DMS 273 (cell line): ENCODE results near the gene FSTL4.

Experiments used
- DNase-seq: peaks from one replicate; lab custom pipeline; 2025; ENCODE audit not compliant: unreplicated experiment; lab: John Stamatoyannopoulos, UW

FSTL4 gene

DNA sequence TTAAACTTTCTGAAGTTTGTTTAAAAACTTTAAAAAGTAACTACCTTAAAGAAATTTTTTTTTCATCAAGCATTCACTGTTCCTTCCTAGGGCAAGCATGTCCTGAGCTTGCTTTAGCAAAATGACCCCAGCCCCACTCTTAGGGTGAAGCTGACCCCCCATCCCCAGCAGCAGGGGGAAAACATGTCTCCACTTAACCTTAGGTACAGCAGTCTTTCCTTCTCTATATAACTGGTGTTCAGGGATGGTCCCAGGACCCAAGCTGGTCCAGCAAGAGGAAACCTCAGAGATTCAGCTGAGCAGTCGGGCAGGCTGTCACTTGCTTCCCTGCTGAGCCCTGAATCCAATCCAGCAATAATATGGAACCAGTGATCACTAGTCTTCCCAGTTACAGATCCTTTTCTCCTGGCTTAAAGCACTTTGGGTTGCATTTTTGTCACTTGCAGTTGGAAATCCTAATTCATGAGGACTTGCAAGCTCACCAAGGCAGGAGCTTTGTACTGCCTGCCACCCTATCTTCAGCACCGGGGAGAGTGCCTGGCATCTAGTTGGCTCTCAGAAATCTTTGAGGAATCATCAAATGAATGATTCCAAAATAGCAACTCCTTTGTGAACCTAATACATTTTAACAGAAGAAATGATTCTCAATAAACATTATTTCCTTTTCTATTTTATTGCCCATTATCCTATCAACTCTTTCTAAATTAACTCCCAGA lies 91.2 kb downstream of the FSTL4 start:
- DNase-seq, result no peak

DNA sequence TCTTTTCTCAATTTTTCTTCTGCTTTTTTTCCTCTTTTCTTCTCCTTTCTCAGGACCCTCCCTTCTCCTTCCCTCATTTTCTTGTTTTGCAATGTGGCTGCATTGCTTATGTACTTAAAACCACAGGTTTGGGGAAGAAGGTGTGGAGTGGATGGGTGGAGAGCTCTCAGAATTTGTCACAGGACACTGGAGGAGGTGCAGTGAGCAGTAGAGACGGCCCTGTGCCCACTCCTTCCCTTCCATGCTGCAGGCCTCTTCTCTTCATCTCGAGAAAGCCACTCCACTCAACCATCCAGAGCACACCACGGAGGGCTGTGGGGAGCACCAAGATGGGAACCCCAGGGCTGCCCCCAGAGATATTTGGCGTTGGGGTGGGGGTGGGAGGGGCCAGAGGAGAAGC lies 92.3 kb downstream of the FSTL4 start:
- no peak for DNase-seq

DNA sequence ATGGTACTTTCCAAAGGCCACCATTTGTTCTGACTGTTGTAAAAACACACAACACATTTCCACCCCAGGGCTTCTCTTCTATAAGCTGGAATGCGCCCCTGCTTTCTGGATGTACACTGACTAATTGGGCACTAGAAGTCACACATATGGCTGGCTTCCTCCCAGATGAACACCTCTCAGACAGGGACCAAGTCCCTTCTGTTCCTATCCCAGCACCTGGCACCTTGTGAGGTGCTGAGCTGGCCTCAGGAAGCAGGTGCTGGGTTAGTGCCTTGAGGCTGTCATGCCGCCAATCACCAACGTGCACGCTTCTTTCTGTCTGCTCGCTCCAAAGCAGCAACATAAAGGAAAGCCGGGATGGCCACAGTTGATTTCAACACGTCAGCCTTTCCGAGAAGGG lies 93.2 kb downstream of the FSTL4 start:
- no peak for DNase-seq

DNA sequence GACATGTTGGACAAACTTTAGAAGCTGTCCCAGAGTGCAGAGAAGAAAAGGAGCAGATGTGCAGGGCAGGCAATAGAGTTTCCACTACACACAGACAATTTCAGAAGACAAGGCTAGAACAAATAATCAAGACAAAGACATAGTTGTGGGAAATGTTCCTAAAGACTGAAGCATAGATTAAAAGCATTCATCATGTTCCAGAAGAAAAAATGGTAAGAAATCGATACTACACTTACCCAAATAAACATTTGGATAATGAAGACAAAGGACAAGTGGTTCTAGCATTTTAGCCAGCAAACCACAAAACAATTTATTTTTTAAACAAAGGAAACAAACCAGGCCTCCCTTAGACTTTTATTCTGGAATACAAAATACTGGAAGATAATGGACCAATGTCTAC lies 97.9 kb downstream of the FSTL4 start:
- DNase-seq, result no peak

DNA sequence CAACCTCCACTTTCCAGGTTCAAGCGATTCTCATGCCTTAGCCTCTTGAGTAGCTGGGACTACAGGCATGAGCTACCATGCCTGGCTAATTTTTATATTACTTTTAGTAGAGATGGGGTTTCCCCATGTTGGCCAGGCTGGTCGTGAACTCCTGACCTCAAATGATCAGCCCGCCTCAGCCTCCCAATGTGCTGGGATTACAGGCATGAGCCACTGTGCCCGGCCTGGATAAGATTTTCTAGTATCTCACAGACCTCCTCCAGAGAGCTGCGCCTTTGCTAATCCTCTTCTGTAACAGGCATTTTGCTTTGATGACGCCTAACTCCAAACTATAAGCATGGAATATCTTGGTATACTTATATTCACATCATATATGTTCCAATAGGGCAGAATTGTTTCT lies 99.4 kb downstream of the FSTL4 start:
- no peak for DNase-seq

DNA sequence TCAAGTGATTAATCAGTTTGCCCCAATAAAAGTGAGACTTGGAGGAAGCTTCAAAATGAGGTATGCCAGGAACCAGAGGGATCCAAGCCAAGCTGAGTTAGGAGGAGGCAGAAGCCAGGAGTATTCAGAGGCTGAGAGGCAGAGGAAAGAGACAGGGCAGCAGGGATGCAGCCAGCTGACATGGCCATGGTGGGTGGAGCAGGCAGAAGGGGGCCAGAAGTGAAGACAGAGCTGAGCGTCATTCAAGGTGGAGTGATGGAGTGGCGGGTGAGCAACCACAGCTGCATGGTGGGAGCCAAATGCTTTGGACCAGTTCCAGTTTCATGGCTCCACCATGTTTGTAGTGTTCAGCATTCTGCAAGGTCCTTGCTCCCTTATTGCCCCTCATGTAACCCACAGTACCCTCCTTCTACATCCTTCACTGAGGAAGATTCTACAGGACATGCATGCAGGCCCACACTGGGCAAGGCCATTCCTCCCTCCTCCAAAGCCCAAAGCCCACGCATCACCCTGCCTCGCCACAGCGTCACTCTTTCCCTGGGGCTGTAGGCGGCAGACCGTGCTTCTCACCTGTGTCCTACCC lies 100.6 kb downstream of the FSTL4 start:
- DNase-seq, result no peak

DNA sequence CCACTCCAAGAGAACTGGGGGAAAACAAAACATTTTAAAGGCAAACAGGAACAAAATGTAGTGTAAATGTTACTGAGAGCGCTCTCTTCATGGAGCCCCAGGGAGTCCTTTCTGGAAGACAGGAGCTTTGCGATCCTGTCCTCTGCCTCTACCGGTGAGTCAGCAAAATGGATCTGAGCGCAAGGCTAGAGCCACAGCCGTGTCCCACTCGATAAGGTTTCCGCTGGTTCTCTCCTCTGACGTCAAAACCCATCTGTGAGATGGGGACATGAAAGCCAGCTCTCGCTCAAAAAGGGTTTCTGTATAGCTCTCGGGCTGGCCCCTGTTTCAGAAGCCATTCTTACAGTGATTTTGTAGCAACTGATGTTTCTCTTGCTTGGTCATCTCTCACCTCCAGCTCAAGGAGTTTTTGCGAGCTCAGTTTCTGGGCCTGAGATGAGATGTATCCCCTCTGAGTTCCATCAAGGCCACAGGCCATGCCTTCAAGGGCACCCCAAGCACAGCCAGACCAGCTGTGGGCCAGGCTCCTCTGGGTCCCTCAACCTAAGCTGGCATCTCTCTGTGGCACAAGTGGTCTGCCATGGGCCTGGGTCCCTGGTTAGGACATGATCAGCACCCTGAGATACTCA lies 101.6 kb downstream of the FSTL4 start:
- no peak for DNase-seq

DNA sequence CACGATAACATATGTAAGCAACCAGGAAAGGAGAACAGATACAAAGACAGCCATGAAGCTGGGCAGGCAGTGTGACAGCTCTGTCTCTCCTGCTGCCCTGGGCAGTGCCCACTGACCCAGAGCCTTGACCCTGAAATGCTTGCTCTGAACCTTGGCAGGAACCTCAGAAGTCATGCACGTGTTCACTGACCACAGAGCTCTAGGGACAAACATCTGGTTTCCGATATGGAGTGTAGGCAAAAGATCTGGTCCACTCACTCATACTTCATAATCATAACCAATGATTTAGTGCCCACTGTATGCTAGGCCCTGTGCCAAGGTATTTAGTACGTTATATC lies 102.6 kb downstream of the FSTL4 start:
- DNase-seq, result no peak

DNA sequence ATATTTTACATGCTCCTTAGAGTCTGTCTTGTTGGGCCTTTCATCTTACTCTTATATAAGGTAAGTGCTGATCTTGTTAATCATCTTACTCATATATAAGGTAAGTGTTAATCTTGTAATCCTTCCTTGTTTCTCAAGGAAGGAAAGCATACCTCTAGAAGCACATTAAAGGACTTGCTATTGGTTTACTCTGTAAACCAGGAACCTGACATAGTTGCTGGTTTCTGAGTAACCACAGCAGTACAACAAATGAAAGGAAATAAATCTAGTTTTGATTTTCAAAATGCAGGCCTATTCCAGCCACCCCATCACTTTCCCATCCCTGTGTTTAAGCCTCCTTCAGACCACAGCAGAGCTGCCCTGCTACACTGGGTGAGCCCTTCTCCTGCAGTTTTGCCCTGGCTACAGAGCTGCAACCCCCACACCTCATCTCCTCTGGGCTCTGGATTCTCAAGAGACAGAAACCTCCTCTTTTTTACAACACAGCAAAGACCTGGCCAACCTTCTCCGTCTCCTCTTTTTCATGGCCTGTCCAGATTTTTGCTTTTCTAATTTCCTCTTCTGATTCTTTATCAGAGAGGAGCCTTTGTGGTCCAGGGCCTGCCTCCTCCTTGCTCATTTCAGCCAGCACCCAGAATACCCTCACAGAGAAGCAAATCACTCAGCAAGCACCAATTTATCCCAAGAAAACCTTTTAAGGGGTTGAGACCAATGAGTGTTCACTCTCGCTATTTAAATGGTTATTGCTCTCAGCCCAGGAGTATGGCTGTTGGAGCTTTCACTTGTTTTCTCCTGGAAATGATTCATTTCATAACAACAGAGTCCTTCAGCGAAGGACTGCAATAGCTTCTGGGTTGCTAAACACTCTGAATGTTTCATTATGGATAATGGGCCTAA lies 103.2 kb downstream of the FSTL4 start:
- no peak for DNase-seq

DNA sequence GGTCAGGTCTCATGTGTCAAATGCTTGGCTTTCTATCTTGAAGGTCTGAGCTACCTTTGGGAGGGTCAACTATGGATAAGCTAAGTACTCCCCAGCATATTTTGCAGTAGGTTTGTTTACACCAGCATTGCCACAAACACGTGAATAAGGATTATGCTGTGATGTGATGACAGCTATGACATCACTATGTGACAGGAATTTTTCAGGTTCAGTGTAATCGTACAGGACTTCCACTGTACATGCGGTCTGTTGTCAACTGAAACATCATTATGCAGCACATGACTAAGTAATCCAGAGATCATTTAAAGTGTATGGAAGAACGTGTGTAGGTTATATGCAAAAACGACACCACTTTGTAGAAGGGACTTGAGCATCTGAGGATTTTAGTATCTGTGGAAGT lies 104.0 kb downstream of the FSTL4 start:
- no peak for DNase-seq

DNA sequence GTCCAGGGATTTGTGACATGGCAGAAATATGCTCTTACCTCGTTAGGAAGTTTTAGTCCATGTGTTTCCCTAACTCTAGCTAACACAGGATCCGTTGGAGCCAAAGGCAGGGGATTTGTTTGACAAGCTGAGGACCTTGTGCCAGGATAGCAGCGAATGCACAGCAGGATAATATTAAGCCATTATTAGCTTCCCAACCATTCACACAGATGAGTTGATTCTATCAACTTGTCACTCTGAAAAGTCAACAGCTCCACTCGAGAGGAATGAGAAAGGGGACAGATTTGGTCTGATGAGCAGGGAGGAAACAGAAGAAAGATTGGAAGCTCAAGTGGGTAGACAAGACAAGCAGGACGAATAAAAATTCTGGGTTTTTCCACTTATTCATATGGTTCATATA lies 106.2 kb downstream of the FSTL4 start:
- DNase-seq, result no peak

DNA sequence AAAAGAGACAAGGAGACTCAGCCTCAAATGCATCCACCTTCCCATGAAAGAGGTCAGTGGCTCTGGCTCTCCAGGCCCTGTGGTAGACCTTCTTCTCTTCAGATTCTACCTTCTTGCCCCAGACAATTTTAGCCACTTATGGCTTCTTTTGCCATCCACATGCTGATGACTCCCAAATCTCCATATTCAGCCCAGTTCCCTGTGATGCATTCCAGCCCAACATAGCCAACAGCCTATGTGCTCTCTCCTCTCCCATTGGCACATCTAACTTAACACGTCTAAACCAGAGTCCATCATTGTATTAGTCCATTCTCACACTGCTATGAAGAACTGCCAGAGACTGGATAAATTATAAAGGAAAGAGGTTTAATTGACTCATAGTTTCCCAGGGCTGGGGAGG lies 108.8 kb downstream of the FSTL4 start:
- DNase-seq, result no peak

DNA sequence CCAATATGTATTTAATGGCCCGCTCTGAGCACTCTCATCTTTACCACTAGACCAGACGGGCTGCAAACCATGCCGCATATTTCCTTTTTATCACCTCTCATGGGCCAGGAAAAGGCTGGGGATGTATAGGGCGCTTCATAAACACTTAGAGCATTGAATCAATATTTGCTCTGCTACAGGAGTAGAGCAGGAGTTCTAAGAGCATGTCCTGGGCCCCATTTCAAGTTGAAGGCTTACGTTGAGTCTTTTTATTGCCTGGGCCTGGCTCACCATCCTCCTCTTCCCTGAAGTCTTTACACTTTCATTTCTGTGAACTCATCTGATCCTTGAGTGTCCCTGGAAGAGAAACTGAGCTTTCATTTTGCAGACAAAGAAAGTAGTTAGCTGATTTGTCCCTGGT lies 112.4 kb downstream of the FSTL4 start:
- no peak for DNase-seq

DNA sequence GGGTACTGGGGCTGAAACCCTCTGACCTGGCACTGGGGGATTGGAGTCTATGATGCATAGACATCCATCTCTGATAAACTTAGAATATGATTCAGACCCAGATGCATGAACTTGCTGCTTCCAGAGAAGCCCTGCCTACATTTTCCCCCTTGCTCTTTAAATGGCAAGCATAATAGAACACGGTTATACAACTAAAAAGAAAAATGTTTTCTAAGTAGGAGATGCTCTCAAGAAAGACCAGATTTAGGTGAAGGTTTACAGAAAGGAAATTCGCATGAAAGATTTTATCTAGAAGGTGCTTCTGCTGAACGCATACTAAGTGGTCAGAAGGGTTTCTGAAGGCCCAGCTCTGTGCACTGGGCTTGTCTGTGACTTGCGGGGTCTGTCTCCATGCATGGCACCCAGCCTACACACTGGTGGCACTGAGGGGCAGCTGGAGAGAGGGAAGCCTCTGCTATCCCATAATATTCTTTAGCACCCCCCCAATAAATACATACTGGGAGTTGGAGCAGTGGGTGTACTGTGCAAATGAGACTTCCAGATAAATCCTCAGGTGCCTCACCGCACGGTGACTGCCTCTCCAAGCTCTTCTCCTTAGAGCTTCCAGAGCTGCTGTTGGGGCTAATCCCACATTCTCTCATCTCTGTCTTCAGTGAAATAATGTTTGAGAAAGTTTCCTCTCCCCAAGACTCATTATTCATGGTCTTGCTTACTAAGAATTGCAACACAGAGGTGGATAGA lies 114.6 kb downstream of the FSTL4 start:
- no peak for DNase-seq

DNA sequence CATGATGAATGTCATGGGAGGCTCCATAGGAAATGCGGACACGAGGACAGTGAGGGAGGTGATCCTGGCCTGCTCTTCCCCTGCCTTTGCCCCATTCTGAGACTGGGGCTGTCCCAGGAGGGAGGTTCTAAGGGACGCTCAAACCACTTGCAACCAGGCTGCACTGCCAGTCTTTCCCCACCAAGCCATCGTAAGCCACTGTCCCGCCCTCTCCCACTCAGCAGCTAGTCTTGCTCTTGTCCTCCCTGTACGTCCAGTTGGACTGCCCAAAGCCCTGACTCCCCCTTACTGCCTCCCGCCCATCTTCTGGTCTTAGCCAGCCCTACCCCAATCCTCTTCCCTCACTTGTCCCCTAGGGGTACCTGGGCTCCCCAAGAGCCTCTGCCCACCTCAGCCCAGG lies 115.7 kb downstream of the FSTL4 start:
- DNase-seq, result no peak

DNA sequence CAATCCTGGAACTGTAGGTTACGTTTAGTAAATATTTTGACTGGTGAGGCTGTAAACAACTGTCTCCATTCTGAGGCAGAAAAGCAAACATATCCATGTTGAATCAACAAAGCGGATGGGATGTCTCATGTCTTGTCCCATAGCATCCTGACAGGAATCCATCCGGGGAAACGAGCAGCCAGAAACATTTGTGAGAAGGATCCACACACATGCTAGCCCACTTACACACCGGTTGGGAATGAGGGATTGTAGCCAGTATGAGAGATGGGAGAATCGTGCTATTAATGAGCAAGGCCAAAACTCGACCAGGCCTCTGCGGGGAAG lies 117.5 kb downstream of the FSTL4 start:
- no peak for DNase-seq

DNA sequence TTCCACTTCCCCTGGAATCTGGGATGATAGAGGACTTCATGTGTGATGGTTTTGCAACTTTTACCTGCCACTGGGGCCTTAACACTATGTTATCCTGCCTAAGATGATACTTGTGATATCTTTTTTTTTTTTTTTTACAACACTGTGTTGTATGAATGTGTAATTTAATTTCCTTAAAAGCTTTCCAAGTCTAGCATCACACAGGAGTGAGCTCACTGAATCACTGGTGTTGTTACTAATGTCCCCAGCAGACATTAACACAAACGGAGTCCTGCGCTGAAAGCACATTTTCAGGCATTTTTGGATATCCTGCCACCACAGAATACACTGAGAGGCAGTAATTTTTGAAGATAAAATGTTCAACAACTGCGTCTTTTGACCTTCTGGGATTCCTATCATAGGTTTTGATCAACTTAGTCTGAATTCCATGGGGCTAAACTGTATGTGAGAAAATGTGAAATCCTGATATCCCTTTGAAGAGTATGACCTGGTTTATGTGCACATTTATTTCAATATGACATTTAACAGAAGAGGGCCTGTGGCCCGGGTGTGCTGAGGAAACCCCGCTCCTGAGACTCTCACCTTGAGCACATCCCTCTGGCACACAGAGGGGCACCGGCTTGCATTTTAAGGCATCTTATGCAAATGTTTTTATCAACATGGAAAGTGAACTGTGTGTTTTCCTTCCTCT lies 118.0 kb downstream of the FSTL4 start:
- no peak for DNase-seq

DNA sequence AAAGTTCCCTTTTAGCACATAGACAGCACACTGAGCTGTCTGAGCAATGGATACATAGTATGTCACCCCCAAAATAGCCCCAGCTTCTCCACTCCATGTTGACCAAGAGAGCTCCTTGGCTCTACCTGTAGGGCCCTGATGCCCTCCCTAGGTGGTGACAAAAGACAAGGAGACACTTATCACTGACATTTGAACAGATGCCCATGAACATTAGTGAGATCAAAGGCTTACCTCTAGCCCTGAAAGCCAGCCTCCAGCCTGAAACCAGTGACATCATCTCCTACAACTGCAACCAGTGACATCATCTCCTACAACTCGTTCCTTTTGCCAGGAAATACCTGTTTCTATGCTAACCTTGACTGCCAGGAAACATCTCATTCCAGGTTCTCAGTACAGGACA lies 122.7 kb downstream of the FSTL4 start:
- DNase-seq, result peak; percentile 35

DNA sequence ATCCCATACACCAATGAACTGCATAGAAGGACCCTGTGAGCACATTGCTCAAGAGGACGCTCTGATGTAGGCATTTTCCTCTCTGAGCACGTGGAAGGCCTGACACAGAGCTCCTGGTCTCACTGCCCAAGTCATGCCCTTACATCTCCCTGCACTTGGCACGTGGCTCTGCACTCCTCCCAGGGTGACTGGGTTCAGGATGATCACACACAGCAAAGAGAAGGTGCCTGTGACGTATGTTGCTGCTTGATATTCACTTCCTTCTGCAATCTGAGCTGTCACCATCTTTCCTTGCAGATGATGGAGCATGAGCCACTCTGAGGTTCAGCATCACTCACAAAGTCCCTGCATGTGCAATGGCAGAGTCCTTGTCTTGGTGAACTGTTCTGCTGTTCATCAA lies 125.2 kb downstream of the FSTL4 start:
- DNase-seq, result no peak

DNA sequence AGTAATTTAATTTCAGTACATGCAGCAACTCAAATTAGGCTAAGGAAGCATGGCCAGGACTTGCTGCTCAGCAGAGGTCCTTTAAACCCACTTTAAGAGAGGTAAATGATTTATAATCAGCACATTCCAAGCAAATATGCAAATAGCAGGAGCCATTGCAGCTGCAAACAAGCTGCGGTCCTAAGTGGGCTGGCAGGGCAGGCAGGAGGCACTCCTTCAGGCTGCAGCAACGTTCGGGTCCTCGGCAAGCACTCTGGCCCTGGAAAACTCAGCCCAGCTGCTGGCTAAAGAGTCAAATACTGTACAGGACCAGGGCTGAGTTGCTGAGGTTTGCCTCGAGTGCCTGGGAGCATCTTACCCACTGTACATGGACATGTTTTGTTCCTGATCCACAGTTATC lies 126.9 kb downstream of the FSTL4 start:
- DNase-seq, result no peak
